IMR-90 (cell line): ENCODE measurements around the gene ENKUR. TPM values are rescaled to one million over a fixed set of nuclear protein-coding genes. Genes with fewer than 3 reads are reported as not detected.
A peak's percentile ranks its signal among the peaks of the same experiment; 100 is the strongest.

Source experiments
- ATAC-seq: fragments of 200-7000 bp; cut with Tn5 transposase; 2 replicates; pipeline ENCODE4 v1.9.1; 2020; ENCODE audit warnings: low read depth, mild to moderate bottlenecking, moderate library complexity
- BruUV-seq: library from RNA; stranded (reverse); fragments of 400-500 nt; replicated peaks from 2 replicates; lab custom pipeline; 2021; lab: Mats Ljungman, UMichigan
- CTCF ChIA-PET: fragments of 300-600 bp; formaldehyde crosslinking; extraction: SDS; loops from one replicate; lab custom pipeline; 2021; ENCODE audit warnings: antibody characterized with exemption; lab: Yijun Ruan, JAX
- POLR2A ChIA-PET: fragments of 300-600 bp; sonication (Branson Sonifier 250); formaldehyde crosslinking; loops from one replicate; lab custom pipeline; 2022; ENCODE audit warnings: antibody characterized with exemption; ENCODE audit not compliant: unreplicated experiment; lab: Charles Lee
- DNase-seq: peaks from one replicate; pipeline ENCODE4 v3.0.0; 2013
- H2AFZ ChIP-seq: replicated peaks from 2 replicates; pipeline ENCODE3; 2013; ENCODE audit warnings: low read length, mild to moderate bottlenecking; ENCODE audit not compliant: poor library complexity
- H2AK5ac ChIP-seq: 2 replicates; pipeline ENCODE4 v1.6.1; 2013; ENCODE audit warnings: low read depth, low read length, inconsistent platforms
- H2AK9ac ChIP-seq: replicated peaks from 2 replicates; pipeline ENCODE3; 2013; ENCODE audit warnings: mild to moderate bottlenecking, low read depth, low read length, moderate library complexity; ENCODE audit not compliant: poor library complexity
- H2BK120ac ChIP-seq: 2 replicates; pipeline ENCODE4 v1.6.1; 2013; ENCODE audit warnings: low read depth, low read length, inconsistent platforms
- H2BK15ac ChIP-seq: 3 replicates; pipeline ENCODE4 v1.6.1; 2013; ENCODE audit warnings: low read depth, low read length, inconsistent platforms
- H2BK20ac ChIP-seq: 2 replicates; pipeline ENCODE4 v1.6.1; 2013; ENCODE audit warnings: low read depth, mild to moderate bottlenecking, inconsistent platforms, low read length, moderate library complexity
- H2BK5ac ChIP-seq: 2 replicates; pipeline ENCODE4 v1.6.1; 2013; ENCODE audit warnings: mild to moderate bottlenecking, low read depth, low read length, inconsistent platforms; ENCODE audit not compliant: poor library complexity, severe bottlenecking
- H3K14ac ChIP-seq: replicated peaks from 2 replicates; pipeline ENCODE4 v1.6.1; 2013; ENCODE audit warnings: low read depth, low read length, inconsistent platforms
- H3K18ac ChIP-seq: 2 replicates; pipeline ENCODE4 v1.6.1; 2013; ENCODE audit warnings: low read depth, low read length, control low read depth
- H3K23ac ChIP-seq: 2 replicates; pipeline ENCODE4 v1.6.1; 2013; ENCODE audit warnings: low read depth, low read length, inconsistent platforms
- H3K27ac ChIP-seq: 2 replicates; pipeline ENCODE4 v1.5.1; 2013; ENCODE audit warnings: mild to moderate bottlenecking, control low read depth, low read length; ENCODE audit not compliant: insufficient read depth
- H3K27me3 ChIP-seq: 2 replicates; pipeline ENCODE4 v1.6.1; 2013; ENCODE audit warnings: low read length; ENCODE audit not compliant: control insufficient read depth, insufficient read depth
- H3K36me3 ChIP-seq: 2 replicates; pipeline ENCODE4 v1.6.1; 2013; ENCODE audit warnings: low read length, mixed read lengths; ENCODE audit not compliant: control insufficient read depth, insufficient read depth
- H3K4ac ChIP-seq: 2 replicates; pipeline ENCODE4 v1.6.1; 2013; ENCODE audit warnings: low read depth, low read length, inconsistent platforms
- H3K4me1 ChIP-seq: 2 replicates; pipeline ENCODE4 v1.6.1; 2013; ENCODE audit warnings: low read length, mixed read lengths; ENCODE audit not compliant: control insufficient read depth, insufficient read depth
- H3K4me2 ChIP-seq: 2 replicates; pipeline ENCODE4 v1.6.1; 2013; ENCODE audit warnings: low read depth, mild to moderate bottlenecking, control low read depth, low read length, moderate library complexity
- H3K4me3 ChIP-seq: 2 replicates; pipeline ENCODE4 v1.5.1; 2013; ENCODE audit warnings: low read depth, mild to moderate bottlenecking, control low read depth, low read length, moderate library complexity; ENCODE audit not compliant: insufficient read depth
- H3K56ac ChIP-seq: 2 replicates; pipeline ENCODE4 v1.6.1; 2013; ENCODE audit warnings: low read length, inconsistent platforms; ENCODE audit not compliant: insufficient read depth; ENCODE audit errors: extremely low read depth
- H3K79me1 ChIP-seq, 2 experiments: 2 replicates each; pipeline ENCODE4 v1.6.1; 2013; ENCODE audit warnings: low read length in 2 of 2, inconsistent platforms in 1 of 2, low read depth in 1 of 2
- H3K9ac ChIP-seq: 2 replicates; pipeline ENCODE4 v1.6.1; 2013; ENCODE audit warnings: low read depth, low read length, control low read depth
- H3K9me1 ChIP-seq: 2 replicates; pipeline ENCODE4 v1.6.1; 2013; ENCODE audit warnings: low read length, inconsistent platforms; ENCODE audit not compliant: insufficient read depth
- H3K9me3 ChIP-seq: 2 replicates; pipeline ENCODE4 v1.6.1; 2013; ENCODE audit warnings: low read length; ENCODE audit not compliant: control insufficient read depth, insufficient read depth
- H4K20me1 ChIP-seq: 2 replicates; pipeline ENCODE4 v1.6.1; 2013; ENCODE audit warnings: low read length, inconsistent platforms; ENCODE audit not compliant: insufficient read depth
- H4K5ac ChIP-seq: 2 replicates; pipeline ENCODE4 v1.6.1; 2013; ENCODE audit warnings: mild to moderate bottlenecking, low read depth, low read length, control low read depth
- H4K8ac ChIP-seq, 2 experiments: 2 replicates each; pipeline ENCODE4 v1.6.1; 2013; ENCODE audit warnings: low read depth in 2 of 2, low read length in 2 of 2, control low read depth in 1 of 2, inconsistent platforms in 1 of 2
- H4K91ac ChIP-seq: 2 replicates; pipeline ENCODE4 v1.6.1; 2013; ENCODE audit warnings: low read depth, low read length, inconsistent platforms; ENCODE audit not compliant: insufficient read depth
- FOS ChIP-seq: fragments of 150-350 bp; IDR thresholded peaks from 2 replicates; pipeline ENCODE4 v1.6.1; 2016; ENCODE audit warnings: low read depth, low read length
- NFE2L2 ChIP-seq: fragments of 150-350 bp; IDR thresholded peaks from 2 replicates; pipeline ENCODE4 v1.6.1; 2016; ENCODE audit warnings: low read depth, mild to moderate bottlenecking, low read length
- POLR2A ChIP-seq: IDR thresholded peaks from 2 replicates; pipeline ENCODE4 v1.6.1; 2012; ENCODE audit warnings: mild to moderate bottlenecking, low read depth, low read length
- RCOR1 ChIP-seq: IDR thresholded peaks from 2 replicates; pipeline ENCODE4 v1.6.1; 2012; ENCODE audit warnings: mild to moderate bottlenecking, low read length, improper control_type of control experiment; ENCODE audit not compliant: insufficient replicate concordance
- WGBS, 2 experiments: methylation state at CpG; one replicate each; pipeline versions ENCODE4 v1.1.5 to v1.1.7; 2013; ENCODE audit warnings: missing lambda C conversion rate in 2 of 2; ENCODE audit not compliant: insufficient read length in 1 of 2; ENCODE audit errors: extremely low coverage in 2 of 2; 5-methylcytosine and 5-hydroxymethylcytosine counted together
- dilution Hi-C: fragments of 300-500 bp; cut with HindIII; formaldehyde crosslinking; loops from one replicate; pipeline ENCODE4 v1.14.3; 2018; ENCODE audit warnings: low sequenced_read_pairs; ENCODE audit not compliant: unreplicated experiment
- in situ Hi-C: fragments of 300-500 bp; cut with MboI; formaldehyde crosslinking; loops from 3 replicates; pipeline ENCODE4 v1.14.3; 2019; ENCODE audit warnings: low sequenced_read_pairs, inconsistent platforms, mixed read lengths
- intact Hi-C: fragments of 100-400 bp; cut with micrococcal nuclease; formaldehyde crosslinking; loops from 2 replicates; pipeline ENCODE4 v1.10.0; 2022
- polyA plus RNA-seq, 3 experiments: library from polyadenylated mRNA; depleted of rRNA; stranded (reverse); fragments of >200 nt; gene quantifications; 2 replicates each; pipeline ENCODE4 v1.2.3, GENCODE V29; 2012; ENCODE audit warnings: low replicate concordance in 1 of 3
- total RNA-seq: library from RNA; depleted of rRNA; stranded (reverse); fragments of >200 nt; gene quantifications from 2 replicates; pipeline ENCODE4 v1.2.3, GENCODE V29; 2012

ENKUR gene
- total and polyA plus RNA-seq, 2 of the 4 experiments (the other 2 are of a cell fraction): not detected

DNA sequence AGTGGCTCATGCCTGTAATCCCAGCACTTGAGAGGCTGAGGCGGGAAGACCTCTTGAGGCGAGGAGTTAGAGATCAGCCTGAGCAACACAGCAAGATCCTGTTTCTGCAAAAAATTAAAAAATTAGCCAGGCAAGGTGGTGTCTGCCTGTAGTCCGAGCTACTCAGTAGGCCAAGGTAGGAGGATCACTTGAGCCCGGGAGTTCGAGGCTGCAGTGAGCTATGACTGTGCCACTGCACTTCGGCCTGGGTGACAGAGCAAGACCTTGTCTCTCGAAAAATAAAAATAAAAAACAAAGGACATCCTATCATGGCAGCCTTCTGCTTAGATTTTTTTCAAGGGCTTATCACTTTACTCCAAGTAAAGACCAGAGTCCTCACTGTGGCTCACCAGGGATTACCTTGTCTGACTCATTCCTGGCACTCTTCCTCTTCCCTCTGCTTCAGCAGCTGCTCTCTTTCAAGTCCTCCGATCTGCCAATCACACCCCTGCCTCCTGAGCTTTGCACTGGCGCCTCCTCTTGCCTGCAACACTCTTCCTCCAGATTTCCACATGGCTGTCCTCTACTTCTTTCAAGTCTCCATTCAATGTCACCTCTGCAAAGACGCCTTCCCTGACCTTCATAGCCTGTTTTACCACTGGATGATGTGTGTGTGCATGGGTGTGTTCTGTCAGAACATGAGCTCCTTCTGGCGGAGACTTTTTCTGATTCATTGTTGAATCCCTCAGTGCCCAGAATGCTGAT lies 71.3 kb downstream of the ENKUR start:
- Histone ChIP-seq H3K4me1 (peaks cover 5% of the 10 kb centered on the region; the same call in 1 of the 2 replicates), H4K20me1 (no peaks in the 10 kb centered on the region), H2AK9ac (no peak overlapping the region), H3K9me3 (no peaks in the 10 kb centered on the region), H3K4me3 (no peak overlapping the region), H3K18ac (no peak overlapping the region), H3K4me2 (no peak overlapping the region), H3K9ac (no peak overlapping the region), H4K5ac (no peak overlapping the region), H3K79me1 (peaks cover 0 to 12% of the 10 kb centered on the region in 2 experiments; a peak in 2 of 4 replicates), H4K91ac (no peak overlapping the region), H3K27ac (no peak overlapping the region), H3K36me3 (no peaks in the 10 kb centered on the region), H2BK15ac (no peak overlapping the region), H3K27me3 (no peaks in the 10 kb centered on the region), H3K23ac (no peak overlapping the region), H2AK5ac (peak overlapping the region; percentile 37; the same call in 1 of the 2 replicates), H3K4ac (no peak overlapping the region; the same call in 1 of the 2 replicates), H2BK20ac (no peak overlapping the region; the same call in 1 of the 2 replicates), H4K8ac (peak overlapping the region in 1 of 2 experiments; percentile 11; a peak in 1 of 4 replicates), H2BK5ac (no peak overlapping the region), H3K56ac (no peak overlapping the region), H3K14ac (no peak overlapping the region), H3K9me1 (no peaks in the 10 kb centered on the region; the same call in none of the 2 replicates), H2BK120ac (no peak overlapping the region), H2AFZ (no peak overlapping the region)
- no peak for TF ChIP-seq NFE2L2
- TF ChIP-seq FOS: 0 out of 2 replicates have a peak, but pooled peaks have one; percentile 3
- TF ChIP-seq RCOR1: no peak
- no peak for TF ChIP-seq POLR2A
- ATAC-seq (peak; percentile 59), DNase-seq (peak; percentile 89)
- ChIA-PET POLR2A (interaction anchor here (0.7 kb wide), 1 partner anchor 460 kb away, joined by 5 read pairs; no protein-coding TSS in a partner anchor), CTCF (interaction anchor here (0.7 to 1.0 kb wide), 3 partner anchors 14 to 327 kb away, joined by 3 to 4 read pairs (median 3); no protein-coding TSS in a partner anchor)
- no TSS peak for BruUV-seq
- dilution Hi-C loops (no loop called here), intact Hi-C loops (no loop called here), in situ Hi-C loops (no loop called here)
- WGBS, 2 experiments: 38% methylated on average over 2 of the region's 11 CpGs; no CpG with 5 or more reads in 1 of the 2 experiments
